ENCODE results near the gene CDYL.

Gene CDYL

GRCh38 chr6:4931530-4932227 is 155.5 kb downstream of the CDYL start:
- Mint-ChIP-seq H3K9me3 (no peaks in the 10 kb centered on the region), H3K4me3 (no peak overlapping the region)

GRCh38 chr6:4932228-4932903 is 156.2 kb downstream of the CDYL start:
- Mint-ChIP-seq H3K36me3 (peaks cover 2% of the 10 kb centered on the region), H3K27me3 (no peaks in the 10 kb centered on the region), H3K27ac (peak overlapping the region; percentile 66), H3K4me3 (no peak overlapping the region), H3K4me1 (peaks cover 66% of the 10 kb centered on the region), H3K9me3 (no peaks in the 10 kb centered on the region)

More at GRCh38 chr6:4931530-4932227, 155.5 kb downstream of the CDYL start:
- Mint-ChIP-seq H3K4me1 (peaks cover 70% of the 10 kb centered on the region), H3K27ac (no peak overlapping the region), H3K27me3 (no peaks in the 10 kb centered on the region), H3K36me3 (peaks cover 2% of the 10 kb centered on the region)

GRCh38 chr6:4935486-4935885 is 159.3 kb downstream of the CDYL start:
- Mint-ChIP-seq H3K9me3 (no peaks in the 10 kb centered on the region), H3K4me1 (peaks cover 47% of the 10 kb centered on the region), H3K27ac (no peak overlapping the region), H3K36me3 (peaks cover 2% of the 10 kb centered on the region), H3K27me3 (no peaks in the 10 kb centered on the region), H3K4me3 (no peak overlapping the region)

- no peak overlapping the region for H3K4me3 Mint-ChIP-seq
- no peaks in the 10 kb centered on the region for H3K9me3 Mint-ChIP-seq
- no peaks in the 10 kb centered on the region for H3K27me3 Mint-ChIP-seq
- peaks cover 41% of the 10 kb centered on the region for H3K4me1 Mint-ChIP-seq
- no peak overlapping the region for H3K27ac Mint-ChIP-seq
- peaks cover 2% of the 10 kb centered on the region for H3K36me3 Mint-ChIP-seq
Observed at GRCh38 chr6:4935975-4936680, 159.9 kb downstream of the CDYL start.

GRCh38 chr6:4936681-4937041 is 160.5 kb downstream of the CDYL start:
- Mint-ChIP-seq H3K27ac (no peak overlapping the region), H3K36me3 (peaks cover 2% of the 10 kb centered on the region), H3K4me3 (no peak overlapping the region), H3K9me3 (no peaks in the 10 kb centered on the region), H3K4me1 (peaks cover 37% of the 10 kb centered on the region), H3K27me3 (no peaks in the 10 kb centered on the region)

GRCh38 chr6:4937414-4937813 is 161.2 kb downstream of the CDYL start:
- no peaks in the 10 kb centered on the region for H3K9me3 Mint-ChIP-seq
- no peak overlapping the region for H3K27ac Mint-ChIP-seq
- no peaks in the 10 kb centered on the region for H3K27me3 Mint-ChIP-seq
- H3K4me3 Mint-ChIP-seq = no peak overlapping the region
- peaks cover 41% of the 10 kb centered on the region for H3K4me1 Mint-ChIP-seq
- H3K36me3 Mint-ChIP-seq = peaks cover 4% of the 10 kb centered on the region

GRCh38 chr6:4939241-4939640 is 163.0 kb downstream of the CDYL start:
- H3K4me1 Mint-ChIP-seq = peaks cover 37% of the 10 kb centered on the region
- no peak overlapping the region for H3K4me3 Mint-ChIP-seq
- no peak overlapping the region for H3K27ac Mint-ChIP-seq
- peaks cover 11% of the 10 kb centered on the region for H3K36me3 Mint-ChIP-seq
- no peaks in the 10 kb centered on the region for H3K27me3 Mint-ChIP-seq
- H3K9me3 Mint-ChIP-seq = no peaks in the 10 kb centered on the region

GRCh38 chr6:4940416-4940815 is 164.2 kb downstream of the CDYL start:
- no peaks in the 10 kb centered on the region for H3K9me3 Mint-ChIP-seq
- H3K27ac Mint-ChIP-seq = no peak overlapping the region
- H3K4me3 Mint-ChIP-seq = no peak overlapping the region
- peaks cover 28% of the 10 kb centered on the region for H3K4me1 Mint-ChIP-seq
- H3K27me3 Mint-ChIP-seq = no peaks in the 10 kb centered on the region
- H3K36me3 Mint-ChIP-seq = peaks cover 13% of the 10 kb centered on the region

- H3K4me3 Mint-ChIP-seq = no peak overlapping the region
- H3K27ac Mint-ChIP-seq = peak overlapping the region; percentile 33
- no peaks in the 10 kb centered on the region for H3K9me3 Mint-ChIP-seq
- no peaks in the 10 kb centered on the region for H3K27me3 Mint-ChIP-seq
- H3K4me1 Mint-ChIP-seq = peaks cover 25% of the 10 kb centered on the region
- H3K36me3 Mint-ChIP-seq = peaks cover 13% of the 10 kb centered on the region
Observed at GRCh38 chr6:4941782-4942672, 165.8 kb downstream of the CDYL start.

GRCh38 chr6:4942673-4943009 is 166.4 kb downstream of the CDYL start:
- no peak overlapping the region for H3K27ac Mint-ChIP-seq
- H3K27me3 Mint-ChIP-seq = no peaks in the 10 kb centered on the region
- no peak overlapping the region for H3K4me3 Mint-ChIP-seq
- H3K9me3 Mint-ChIP-seq = no peaks in the 10 kb centered on the region
- H3K36me3 Mint-ChIP-seq = peaks cover 13% of the 10 kb centered on the region
- peaks cover 25% of the 10 kb centered on the region for H3K4me1 Mint-ChIP-seq

GRCh38 chr6:4943716-4944115 is 167.5 kb downstream of the CDYL start:
- Mint-ChIP-seq H3K9me3 (no peaks in the 10 kb centered on the region), H3K4me1 (peaks cover 25% of the 10 kb centered on the region), H3K36me3 (peaks cover 13% of the 10 kb centered on the region), H3K27ac (peak overlapping the region; percentile 23), H3K27me3 (no peaks in the 10 kb centered on the region), H3K4me3 (no peak overlapping the region)

GRCh38 chr6:4944325-4944724 is 168.1 kb downstream of the CDYL start:
- Mint-ChIP-seq H3K4me3 (no peak overlapping the region), H3K27me3 (no peaks in the 10 kb centered on the region), H3K27ac (no peak overlapping the region), H3K36me3 (peaks cover 13% of the 10 kb centered on the region), H3K9me3 (no peaks in the 10 kb centered on the region), H3K4me1 (peaks cover 25% of the 10 kb centered on the region)

GRCh38 chr6:4946521-4946920 is 170.3 kb downstream of the CDYL start:
- peaks cover 13% of the 10 kb centered on the region for H3K36me3 Mint-ChIP-seq
- H3K4me3 Mint-ChIP-seq = no peak overlapping the region
- H3K9me3 Mint-ChIP-seq = no peaks in the 10 kb centered on the region
- no peaks in the 10 kb centered on the region for H3K27me3 Mint-ChIP-seq
- H3K27ac Mint-ChIP-seq = no peak overlapping the region
- H3K4me1 Mint-ChIP-seq = peaks cover 16% of the 10 kb centered on the region

GRCh38 chr6:4947716-4948115 is 171.5 kb downstream of the CDYL start:
- Mint-ChIP-seq H3K9me3 (no peaks in the 10 kb centered on the region), H3K27me3 (no peaks in the 10 kb centered on the region)

GRCh38 chr6:4948781-4949450 is 172.7 kb downstream of the CDYL start:
- no peaks in the 10 kb centered on the region for H3K4me1 Mint-ChIP-seq
- no peaks in the 10 kb centered on the region for H3K27me3 Mint-ChIP-seq
- no peak overlapping the region for H3K27ac Mint-ChIP-seq
- H3K4me3 Mint-ChIP-seq = no peak overlapping the region
- no peaks in the 10 kb centered on the region for H3K9me3 Mint-ChIP-seq
- peaks cover 9% of the 10 kb centered on the region for H3K36me3 Mint-ChIP-seq

More at GRCh38 chr6:4947716-4948115, 171.5 kb downstream of the CDYL start:
- peaks cover 4% of the 10 kb centered on the region for H3K4me1 Mint-ChIP-seq
- no peak overlapping the region for H3K27ac Mint-ChIP-seq
- H3K36me3 Mint-ChIP-seq = peaks cover 10% of the 10 kb centered on the region
- no peak overlapping the region for H3K4me3 Mint-ChIP-seq

Measured in activated naive CD4-positive, alpha-beta T cell treated with anti-CD3 and anti-CD28 coated beads, Interleukin-2, amount 50 U/mL, for 24 hours (primary cell).